Fibroblast of the aortic adventitia (primary cell): Measurements from ENCODE around the gene ATP5PF. TPM values are rescaled to one million over a fixed set of nuclear protein-coding genes. Genes with fewer than 3 reads are reported as not detected.
"Not testable (repeated sequence)": the region's sequence is repeated elsewhere in the genome, so short reads cannot be mapped to it uniquely, and the experiment has no call there.

Experiments used
- DNase-seq: peaks from one replicate; pipeline ENCODE4 v3.0.0-alpha.2; 2010; ENCODE audit warnings: low read depth
- H3K4me3 ChIP-seq: 2 replicates; pipeline ENCODE4 v1.5.1; 2011; ENCODE audit warnings: low read depth, mild to moderate bottlenecking, control low read depth, low read length, moderate library complexity
- CTCF ChIP-seq: IDR thresholded peaks from 2 replicates; pipeline ENCODE4 v1.5.1; 2011; ENCODE audit warnings: mild to moderate bottlenecking, low read length, control low read depth, inconsistent platforms; ENCODE audit not compliant: insufficient read depth
- total RNA-seq: library from RNA; depleted of rRNA; stranded (reverse); fragments of >200 nt; gene quantifications from 2 replicates; pipeline ENCODE4 v1.2.3, GENCODE V29; 2012; ENCODE audit warnings: low replicate concordance

Gene ATP5PF
- total RNA-seq, result 17.9 and 98.9 TPM in 2 replicates

GRCh38 chr21:25734904-25735645 is at the start of gene ATP5PF, which contains the start of gene GABPA:
Gene ATP5PF, minus strand, starts transcription at chr21:25734904. Its CDS starts 5,110 bp downstream, at chr21:25729794.
Gene GABPA, plus strand, starts transcription at chr21:25734972. Its CDS starts 6,627 bp downstream, at chr21:25741599.
- peak within 1 kb of the TSS; percentile 97 for H3K4me3 ChIP-seq
- TF ChIP-seq CTCF, result peak; percentile 40
- peak; percentile 99 for DNase-seq

- H3K4me3 ChIP-seq, DNase-seq: not testable (repeated sequence)
These were observed 43.6 kb upstream of the ATP5PF start for GRCh38 chr21:25778126-25778875.

GRCh38 chr21:25776440-25776839 is 41.7 kb upstream of the ATP5PF start:
- TF ChIP-seq CTCF, result no peak
- DNase-seq, result no peak
- no peak overlapping the region for H3K4me3 ChIP-seq

GRCh38 chr21:25772686-25773085 is 38.0 kb upstream of the ATP5PF start:
- DNase-seq, result no peak
- H3K4me3 ChIP-seq, result no peak overlapping the region
- no peak for TF ChIP-seq CTCF

GRCh38 chr21:25767921-25768320 is 33.2 kb upstream of the ATP5PF start:
- H3K4me3 ChIP-seq, result no peak overlapping the region
- no peak for DNase-seq
- TF ChIP-seq CTCF, result no peak

- no peak for DNase-seq
- H3K4me3 ChIP-seq, result no peak overlapping the region
- TF ChIP-seq CTCF, result no peak
These were observed 29.4 kb upstream of the ATP5PF start for GRCh38 chr21:25764065-25764464.

- TF ChIP-seq CTCF, result no peak
- no peak for DNase-seq
- H3K4me3 ChIP-seq, result no peak overlapping the region
These were observed 26.0 kb upstream of the ATP5PF start for GRCh38 chr21:25760677-25761076.
